Osteocyte (in vitro differentiated cells): ENCODE measurements around the gene E4F1. TPM values are rescaled to one million over a fixed set of nuclear protein-coding genes. Genes with fewer than 3 reads are reported as not detected.

Experiments
- DNase-seq: peaks from one replicate; pipeline ENCODE4 v3.0.0; 2021; ENCODE audit warnings: mixed read lengths; ENCODE audit not compliant: unreplicated experiment; ENCODE audit errors: extremely low spot score
- H3K27ac Mint-ChIP-seq: one replicate; pipeline ENCODE4 v1.8.0; 2021; ENCODE audit warnings: mild to moderate bottlenecking, mixed read lengths; ENCODE audit not compliant: unreplicated experiment
- H3K27me3 Mint-ChIP-seq: one replicate; pipeline ENCODE4 v1.8.0; 2021; ENCODE audit warnings: mixed read lengths; ENCODE audit not compliant: unreplicated experiment
- H3K36me3 Mint-ChIP-seq: one replicate; pipeline ENCODE4 v1.8.0; 2021; ENCODE audit warnings: mixed read lengths; ENCODE audit not compliant: unreplicated experiment
- H3K4me1 Mint-ChIP-seq: one replicate; pipeline ENCODE4 v1.8.0; 2021; ENCODE audit warnings: mixed read lengths; ENCODE audit not compliant: unreplicated experiment
- H3K4me3 Mint-ChIP-seq: one replicate; pipeline ENCODE4 v1.8.0; 2021; ENCODE audit warnings: mild to moderate bottlenecking, moderate library complexity, mixed read lengths; ENCODE audit not compliant: unreplicated experiment
- H3K9me3 Mint-ChIP-seq: one replicate; pipeline ENCODE4 v1.8.0; 2021; ENCODE audit warnings: mixed read lengths; ENCODE audit not compliant: unreplicated experiment
- CTCF ChIP-seq: fragments of 200-600 bp; sonication (generic); IDR thresholded peaks from 2 replicates; pipeline ENCODE4 v1.5.0; 2021; ENCODE audit warnings: antibody characterized with exemption, mild to moderate bottlenecking, moderate library complexity
- total RNA-seq: library from RNA; stranded (reverse); gene quantifications from 2 replicates; pipeline ENCODE4 v1.2.1, GENCODE V29; 2021

Gene E4F1
- total RNA-seq, 1 donor from 2014 or later, result 26.9 TPM

- no peaks in the 10 kb centered on the region for H3K9me3 Mint-ChIP-seq
- H3K27ac Mint-ChIP-seq, result no peak overlapping the region
- DNase-seq, result peak; percentile 83
- peaks cover 36% of the 10 kb centered on the region for H3K4me1 Mint-ChIP-seq
- no peaks in the 10 kb centered on the region for H3K27me3 Mint-ChIP-seq
- no peak overlapping the region for H3K4me3 Mint-ChIP-seq
- peaks cover 9% of the 10 kb centered on the region for H3K36me3 Mint-ChIP-seq
- no peak for TF ChIP-seq CTCF
Observed at GRCh38 chr16:2208308-2208707, 15.1 kb upstream of the E4F1 start.

GRCh38 chr16:2208772-2209171, 14.6 kb upstream of the E4F1 start:
- Mint-ChIP-seq H3K4me1 (peaks cover 39% of the 10 kb centered on the region), H3K36me3 (peaks cover 9% of the 10 kb centered on the region), H3K9me3 (no peaks in the 10 kb centered on the region), H3K4me3 (no peak overlapping the region), H3K27me3 (no peaks in the 10 kb centered on the region), H3K27ac (no peak overlapping the region)
- no peak for TF ChIP-seq CTCF
- peak; percentile 82 for DNase-seq

- peak; percentile 83 for DNase-seq
- H3K4me3 Mint-ChIP-seq, result no peak overlapping the region
Observed at GRCh38 chr16:2209258-2210008, 14.0 kb upstream of the E4F1 start.

GRCh38 chr16:2210009-2210332, 13.4 kb upstream of the E4F1 start:
- peaks cover 9% of the 10 kb centered on the region for H3K36me3 Mint-ChIP-seq
- peaks cover 34% of the 10 kb centered on the region for H3K4me1 Mint-ChIP-seq
- no peak for DNase-seq
- no peak overlapping the region for H3K27ac Mint-ChIP-seq
- TF ChIP-seq CTCF, result no peak
- no peak overlapping the region for H3K4me3 Mint-ChIP-seq
- no peaks in the 10 kb centered on the region for H3K27me3 Mint-ChIP-seq
- no peaks in the 10 kb centered on the region for H3K9me3 Mint-ChIP-seq

More at GRCh38 chr16:2209258-2210008, 14.0 kb upstream of the E4F1 start:
- Mint-ChIP-seq H3K9me3 (no peaks in the 10 kb centered on the region), H3K36me3 (peaks cover 9% of the 10 kb centered on the region), H3K27ac (no peak overlapping the region), H3K27me3 (no peaks in the 10 kb centered on the region), H3K4me1 (peaks cover 38% of the 10 kb centered on the region)
- no peak for TF ChIP-seq CTCF

- peaks cover 9% of the 10 kb centered on the region for H3K36me3 Mint-ChIP-seq
- no peak for TF ChIP-seq CTCF
- no peak for DNase-seq
- peaks cover 34% of the 10 kb centered on the region for H3K4me1 Mint-ChIP-seq
- H3K27me3 Mint-ChIP-seq, result no peaks in the 10 kb centered on the region
- H3K27ac Mint-ChIP-seq, result no peak within 1 kb of the TSS
- no peak within 1 kb of the TSS for H3K4me3 Mint-ChIP-seq
- H3K9me3 Mint-ChIP-seq, result no peaks in the 10 kb centered on the region
Observed at GRCh38 chr16:2210386-2211365, 12.7 kb upstream of the E4F1 start, which contains the start of gene BRICD5. BRICD5 (minus strand) TSS chr16:2210863; CDS start chr16:2210833, 30 bp downstream.
